KMS-11 (cell line): ENCODE data around the gene SLTM.

ENCODE experiments used
- H2AFZ ChIP-seq: fragments of 200-600 bp; sonication (generic); 2 replicates; pipeline ENCODE4 v1.6.1; 2016; ENCODE audit warnings: antibody characterized with exemption, mixed run types, low read depth
- H3K27ac ChIP-seq: fragments of 200-600 bp; sonication (generic); 2 replicates; pipeline ENCODE4 v1.6.1; 2016; ENCODE audit warnings: mild to moderate bottlenecking, mixed run types
- H3K27me3 ChIP-seq: fragments of 200-600 bp; sonication (generic); 2 replicates; pipeline ENCODE4 v1.6.1; 2017; ENCODE audit warnings: mild to moderate bottlenecking, low read depth, mixed run types, moderate library complexity; ENCODE audit not compliant: insufficient read depth
- H3K36me3 ChIP-seq: fragments of 200-600 bp; sonication (generic); 2 replicates; pipeline ENCODE4 v1.6.1; 2017; ENCODE audit warnings: mild to moderate bottlenecking, mixed run types; ENCODE audit not compliant: insufficient read depth
- H3K4me1 ChIP-seq: fragments of 200-600 bp; sonication (generic); 2 replicates; pipeline ENCODE4 v1.6.1; 2016; ENCODE audit warnings: mild to moderate bottlenecking, low read depth, mixed run types; ENCODE audit not compliant: poor library complexity, severe bottlenecking
- H3K4me2 ChIP-seq: fragments of 200-600 bp; sonication (generic); 2 replicates; pipeline ENCODE4 v1.7.0; 2016; ENCODE audit warnings: mild to moderate bottlenecking, mixed run types
- H3K4me3 ChIP-seq: fragments of 200-600 bp; sonication (generic); IDR thresholded peaks from 2 replicates; pipeline ENCODE4 v1.6.1; 2017; ENCODE audit warnings: low read depth, low read length, mixed read lengths; ENCODE audit not compliant: insufficient read depth
- H3K79me2 ChIP-seq: fragments of 200-600 bp; sonication (generic); 2 replicates; pipeline ENCODE4 v1.6.1; 2016; ENCODE audit warnings: low read depth, mixed run types; ENCODE audit not compliant: insufficient read depth
- H3K9ac ChIP-seq: fragments of 200-600 bp; sonication (generic); 2 replicates; pipeline ENCODE4 v1.6.1; 2016; ENCODE audit warnings: mild to moderate bottlenecking, mixed run types
- H4K20me1 ChIP-seq: fragments of 200-600 bp; sonication (generic); 2 replicates; pipeline ENCODE4 v1.6.1; 2016; ENCODE audit warnings: mild to moderate bottlenecking, mixed run types; ENCODE audit not compliant: insufficient read depth
- CTCF ChIP-seq: fragments of 200-600 bp; sonication (generic); conservative IDR thresholded peaks from 2 replicates; pipeline ENCODE4 v1.6.1; 2017; ENCODE audit warnings: low read depth, mild to moderate bottlenecking, antibody characterized with exemption, low read length, moderate library complexity, mixed read lengths

SLTM gene

GRCh38 chr15:58980351-58980939 lies 47.0 kb upstream of the SLTM start:
- no peak; the same call in 1 of the 2 replicates for TF ChIP-seq CTCF
- no peaks in the 10 kb centered on the region for H3K79me2 ChIP-seq
- H3K36me3 ChIP-seq = no peaks in the 10 kb centered on the region
- no peaks in the 10 kb centered on the region for H3K27me3 ChIP-seq
- H4K20me1 ChIP-seq = no peaks in the 10 kb centered on the region
- peak overlapping the region; percentile 86; the same call in 1 of the 2 replicates for H3K27ac ChIP-seq
- H3K4me2 ChIP-seq = peak overlapping the region; percentile 47
- peak overlapping the region; percentile 81 for H2AFZ ChIP-seq
- no peak overlapping the region for H3K9ac ChIP-seq
- H3K4me1 ChIP-seq = peaks cover 34% of the 10 kb centered on the region
- no peak overlapping the region for H3K4me3 ChIP-seq

- Histone ChIP-seq H3K27me3 (no peaks in the 10 kb centered on the region), H2AFZ (no peak overlapping the region), H3K4me1 (peaks cover 34% of the 10 kb centered on the region), H3K9ac (no peak overlapping the region), H3K36me3 (no peaks in the 10 kb centered on the region), H3K27ac (no peak overlapping the region), H3K79me2 (no peaks in the 10 kb centered on the region), H3K4me3 (no peak overlapping the region), H4K20me1 (no peaks in the 10 kb centered on the region), H3K4me2 (no peak overlapping the region)
- TF ChIP-seq CTCF = no peak
These were observed 44.4 kb upstream of the SLTM start for GRCh38 chr15:58977887-58978286.

- no peak for TF ChIP-seq CTCF
- Histone ChIP-seq H3K4me3 (no peak overlapping the region), H3K9ac (no peak overlapping the region), H3K4me1 (no peaks in the 10 kb centered on the region), H3K4me2 (no peak overlapping the region), H3K79me2 (no peaks in the 10 kb centered on the region), H2AFZ (no peak overlapping the region), H3K36me3 (no peaks in the 10 kb centered on the region), H3K27me3 (no peaks in the 10 kb centered on the region), H4K20me1 (no peaks in the 10 kb centered on the region), H3K27ac (no peak overlapping the region)
These were observed 34.0 kb upstream of the SLTM start for GRCh38 chr15:58967479-58967878.

GRCh38 chr15:58966698-58967097 lies 33.2 kb upstream of the SLTM start:
- no peaks in the 10 kb centered on the region for H3K79me2 ChIP-seq
- TF ChIP-seq CTCF = no peak
- no peak overlapping the region for H3K9ac ChIP-seq
- no peaks in the 10 kb centered on the region for H3K27me3 ChIP-seq
- no peaks in the 10 kb centered on the region for H3K4me1 ChIP-seq
- H3K36me3 ChIP-seq = no peaks in the 10 kb centered on the region
- no peak overlapping the region for H3K27ac ChIP-seq
- no peaks in the 10 kb centered on the region for H4K20me1 ChIP-seq
- no peak overlapping the region for H3K4me3 ChIP-seq
- no peak overlapping the region for H2AFZ ChIP-seq
- H3K4me2 ChIP-seq = no peak overlapping the region
